Esophagus muscularis mucosa (tissue), 4 donors: Measurements from ENCODE around the gene ADAMTS18. TPM values are rescaled to one million over a fixed set of nuclear protein-coding genes. Genes with fewer than 3 reads are reported as not detected.
"Not testable (repeated sequence)": the region's sequence is repeated elsewhere in the genome, so short reads cannot be mapped to it uniquely, and the experiment has no call there.

Experiments
- DNase-seq: peaks from one replicate; pipeline ENCODE4 v3.0.0-alpha.2; 2017; ENCODE audit errors: extremely low spot score
- H3K27ac ChIP-seq, 4 donors: fragments of 200-600 bp; sonication (generic); replicated peaks in 1 of 4; 1 replicate in 3 of 4; 2 replicates in 1 of 4; pipeline ENCODE4 v1.5.1; 2016 to 2019; ENCODE audit warnings: mild to moderate bottlenecking in 1 of 4
- H3K27me3 ChIP-seq, 4 donors: fragments of 200-600 bp; sonication (generic); one replicate each; pipeline versions ENCODE4 v1.5.1 to v1.6.0; 2016 to 2019
- H3K36me3 ChIP-seq, 4 donors: fragments of 200-600 bp; sonication (generic); one replicate each; pipeline ENCODE4 v1.5.1; 2016 to 2019
- H3K4me1 ChIP-seq, 4 donors: fragments of 200-600 bp; sonication (generic); one replicate each; pipeline ENCODE4 v1.5.1; 2016 to 2019
- H3K4me3 ChIP-seq, 4 donors: fragments of 200-600 bp; sonication (generic); 1 replicate in 2 of 4; 2 replicates in 2 of 4; pipeline ENCODE4 v1.5.1; 2016 to 2019; ENCODE audit warnings: mild to moderate bottlenecking in 4 of 4, moderate library complexity in 1 of 4
- H3K9me3 ChIP-seq, 4 donors: fragments of 200-600 bp; sonication (generic); 1 replicate in 3 of 4; 2 replicates in 1 of 4; pipeline ENCODE4 v1.5.1; 2016 to 2019
- EP300 ChIP-seq: sonication (generic); formaldehyde crosslinking; IDR thresholded peaks from one replicate; pipeline ENCODE4 v1.6.1; 2017; ENCODE audit warnings: antibody characterized with exemption
- POLR2A ChIP-seq: fragments of 450-650 bp; IDR thresholded peaks from one replicate; pipeline ENCODE4 v1.6.1; 2017; ENCODE audit warnings: antibody characterized with exemption, moderate library complexity, mild to moderate bottlenecking, low read depth
- POLR2AphosphoS5 ChIP-seq, 2 donors: sonication (generic); formaldehyde crosslinking; IDR thresholded peaks; one replicate each; pipeline ENCODE4 v1.6.1; 2017; ENCODE audit warnings: antibody characterized with exemption in 2 of 2
- WGBS: methylation state at CpG from one replicate; pipeline ENCODE4 v1.1.5; 2018; 5-methylcytosine and 5-hydroxymethylcytosine counted together
- intact Hi-C: fragments of 100-400 bp; cut with DNase I; formaldehyde crosslinking; loops from one replicate; pipeline ENCODE4 v1.15.1; 2023
- total RNA-seq, 4 donors: library from RNA; depleted of rRNA; stranded (reverse); fragments of >200 nt; gene quantifications; one replicate each; pipeline versions ENCODE4 v1.1.0 to v1.2.1, GENCODE V29; 2016
- TF ChIP-seq, protein P1 (sequence below), 3 experiments: fragments of 200-600 bp in 2 of 3; fragments of 450-650 bp in 1 of 3; sonication (generic) in 2 of 3; IDR thresholded peaks; one replicate each; pipeline ENCODE4 v1.5.1; 2017 to 2019; ENCODE audit warnings: antibody characterized with exemption in 3 of 3, mild to moderate bottlenecking in 2 of 3, moderate library complexity in 1 of 3

ADAMTS18 gene
- total RNA-seq, 4 donors from 2014 or later, result 0.45 TPM; not detected in 3

DNA sequence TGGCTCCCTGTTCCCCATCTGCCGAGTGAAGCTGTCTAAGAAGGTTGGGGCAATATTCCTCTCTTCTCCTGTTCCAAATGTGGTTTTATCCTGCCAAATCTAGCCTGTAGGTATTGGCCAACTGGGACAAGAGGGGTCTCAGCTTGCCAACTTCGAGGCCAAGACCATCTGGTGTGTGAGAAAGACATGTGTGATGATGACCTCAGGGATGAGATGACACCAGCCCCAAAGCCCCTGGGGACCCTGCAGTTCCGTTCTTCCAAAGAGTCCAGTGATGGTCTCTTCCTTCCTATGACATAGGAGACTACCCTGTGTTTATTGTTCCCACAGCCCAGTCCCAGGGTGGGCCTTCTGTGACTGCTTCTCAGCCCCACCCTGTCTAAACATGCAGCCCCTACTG, 34.8 kb upstream of the ADAMTS18 start:
- intact Hi-C loops, result no loop called here
- no peaks in the 10 kb centered on the region for H3K36me3 ChIP-seq
- H3K9me3 ChIP-seq, result no peaks in the 10 kb centered on the region
- H3K4me3 ChIP-seq, result no peak overlapping the region
- TF ChIP-seq POLR2AphosphoS5 (IDR thresholded peaks at IDR 0.05), result no peak
- no peak for TF ChIP-seq EP300
- TF ChIP-seq, protein P1, sequence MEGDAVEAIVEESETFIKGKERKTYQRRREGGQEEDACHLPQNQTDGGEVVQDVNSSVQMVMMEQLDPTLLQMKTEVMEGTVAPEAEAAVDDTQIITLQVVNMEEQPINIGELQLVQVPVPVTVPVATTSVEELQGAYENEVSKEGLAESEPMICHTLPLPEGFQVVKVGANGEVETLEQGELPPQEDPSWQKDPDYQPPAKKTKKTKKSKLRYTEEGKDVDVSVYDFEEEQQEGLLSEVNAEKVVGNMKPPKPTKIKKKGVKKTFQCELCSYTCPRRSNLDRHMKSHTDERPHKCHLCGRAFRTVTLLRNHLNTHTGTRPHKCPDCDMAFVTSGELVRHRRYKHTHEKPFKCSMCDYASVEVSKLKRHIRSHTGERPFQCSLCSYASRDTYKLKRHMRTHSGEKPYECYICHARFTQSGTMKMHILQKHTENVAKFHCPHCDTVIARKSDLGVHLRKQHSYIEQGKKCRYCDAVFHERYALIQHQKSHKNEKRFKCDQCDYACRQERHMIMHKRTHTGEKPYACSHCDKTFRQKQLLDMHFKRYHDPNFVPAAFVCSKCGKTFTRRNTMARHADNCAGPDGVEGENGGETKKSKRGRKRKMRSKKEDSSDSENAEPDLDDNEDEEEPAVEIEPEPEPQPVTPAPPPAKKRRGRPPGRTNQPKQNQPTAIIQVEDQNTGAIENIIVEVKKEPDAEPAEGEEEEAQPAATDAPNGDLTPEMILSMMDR (IDR thresholded peaks at IDR 0.05), result no peak
- no peak for TF ChIP-seq POLR2A
- 64% methylated on average over 3 of the region's 3 CpGs for WGBS
- no peak overlapping the region for H3K27ac ChIP-seq
- H3K4me1 ChIP-seq, result no peaks in the 10 kb centered on the region
- H3K27me3 ChIP-seq, result peaks cover 0 to 6% (median 0%) of the 10 kb centered on the region in 4 donors
- no peak for DNase-seq

GRCh38 chr16:77468831-77469230, 34.0 kb upstream of the ADAMTS18 start:
- Histone ChIP-seq H3K36me3 (no peaks in the 10 kb centered on the region), H3K27ac (no peak overlapping the region), H3K27me3 (peaks cover 0 to 6% (median 0%) of the 10 kb centered on the region in 4 donors), H3K9me3 (no peaks in the 10 kb centered on the region), H3K4me1 (no peaks in the 10 kb centered on the region), H3K4me3 (no peak overlapping the region)
- no peak for DNase-seq
- 50% methylated on average over 3 of the region's 3 CpGs for WGBS
- intact Hi-C loops, result no loop called here
- TF ChIP-seq POLR2AphosphoS5 (IDR thresholded peaks at IDR 0.05) (no peak), EP300 (no peak), POLR2A (no peak)
- TF ChIP-seq, protein P1 (IDR thresholded peaks at IDR 0.05), result no peak

GRCh38 chr16:77467821-77468335, 33.0 kb upstream of the ADAMTS18 start:
- no peaks in the 10 kb centered on the region for H3K4me1 ChIP-seq
- WGBS, result 60% methylated on average over 6 of the region's 6 CpGs
- TF ChIP-seq, protein P1 (IDR thresholded peaks at IDR 0.05), result no peak
- TF ChIP-seq EP300 (no peak), POLR2A (no peak), POLR2AphosphoS5 (IDR thresholded peaks at IDR 0.05) (no peak)
- H3K27me3 ChIP-seq, result peaks cover 0 to 6% (median 0%) of the 10 kb centered on the region in 4 donors
- H3K4me3 ChIP-seq, result no peak overlapping the region
- H3K36me3 ChIP-seq, result no peaks in the 10 kb centered on the region
- no peak overlapping the region for H3K27ac ChIP-seq
- intact Hi-C loops, result no loop called here
- H3K9me3 ChIP-seq, result no peaks in the 10 kb centered on the region
- no peak for DNase-seq

- H3K4me3 ChIP-seq, H3K27me3 ChIP-seq, H3K4me1 ChIP-seq, DNase-seq, H3K36me3 ChIP-seq, H3K27ac ChIP-seq, H3K9me3 ChIP-seq, intact Hi-C loops: not testable (repeated sequence)
- 93% methylated on average over 5 of the region's 5 CpGs for WGBS
These were observed 28.8 kb upstream of the ADAMTS18 start for GRCh38 chr16:77463659-77464058.

DNA sequence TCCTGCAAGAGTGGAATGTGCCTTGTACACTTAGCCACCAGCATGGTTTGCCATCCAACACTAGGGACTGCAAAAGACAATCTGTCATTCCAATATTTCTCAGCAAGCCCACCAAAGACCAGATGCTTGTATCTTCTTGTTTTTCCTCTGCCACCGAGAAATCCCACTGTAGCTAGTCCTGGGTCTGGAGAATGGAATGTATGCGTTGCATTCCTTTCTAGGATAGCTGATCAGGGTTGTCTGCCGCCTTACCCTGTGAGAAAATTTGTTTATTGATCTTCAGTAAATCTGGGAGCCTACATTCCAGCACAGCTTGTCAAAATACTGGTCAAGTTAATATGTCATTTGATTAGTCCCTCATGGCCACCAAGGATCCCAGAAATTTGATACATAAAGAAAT, 28.1 kb upstream of the ADAMTS18 start:
- no peak for DNase-seq
- Histone ChIP-seq H3K27me3 (no peaks in the 10 kb centered on the region), H3K27ac (no peak overlapping the region), H3K9me3 (no peaks in the 10 kb centered on the region), H3K36me3 (no peaks in the 10 kb centered on the region), H3K4me3 (no peak overlapping the region), H3K4me1 (no peaks in the 10 kb centered on the region)
- WGBS, result 33% methylated on average over 3 of the region's 3 CpGs
- TF ChIP-seq POLR2A (no peak), EP300 (no peak)
- TF ChIP-seq, protein P1 (IDR thresholded peaks at IDR 0.05), result no peak
- intact Hi-C loops, result no loop called here
